Measurements from ENCODE around the gene UBE2F. TPM values are rescaled to one million over a fixed set of nuclear protein-coding genes. Genes with fewer than 3 reads are reported as not detected.
A peak's percentile ranks its signal among the peaks of the same experiment; 100 is the strongest.
"Not testable (repeated sequence)": the region's sequence is repeated elsewhere in the genome, so short reads cannot be mapped to it uniquely, and the experiment has no call there.

Gene UBE2F
- polyA plus RNA-seq, 1 donor: 44.7 TPM

GRCh38 chr2:237943395-237944094 lies 23.3 kb upstream of the UBE2F start:
- H3K4me1 ChIP-seq (ENCODE audit: control insufficient read depth, insufficient read depth, low read length): no peaks in the 10 kb centered on the region
- H3K9me3 ChIP-seq (ENCODE audit: control insufficient read depth, low read depth, low read length): peaks cover 16% of the 10 kb centered on the region
- H3K27ac ChIP-seq (ENCODE audit: low read length): no peak overlapping the region
- no peaks in the 10 kb centered on the region for H3K36me3 ChIP-seq (ENCODE audit: control insufficient read depth, insufficient read depth, low read length)
- no peak for DNase-seq
- WGBS (ENCODE audit: insufficient coverage, low lambda C conversion rate): no CpG with 5 or more reads among the region's 7 CpGs
- no peak overlapping the region for H3K4me3 ChIP-seq (ENCODE audit: low read length)
- no peaks in the 10 kb centered on the region for H3K27me3 ChIP-seq (ENCODE audit: control insufficient read depth, insufficient read depth, low read length)

- WGBS (ENCODE audit: insufficient coverage, low lambda C conversion rate): no CpG with 5 or more reads among the region's 4 CpGs
- DNase-seq: no peak
Observed at GRCh38 chr2:237944302-237944701, 22.5 kb upstream of the UBE2F start.

GRCh38 chr2:237946423-237946822 lies 20.4 kb upstream of the UBE2F start:
- no peak for DNase-seq
- H3K4me3 ChIP-seq (ENCODE audit: low read length): no peak overlapping the region
- no CpG with 5 or more reads among the region's 1 CpG for WGBS (ENCODE audit: insufficient coverage, low lambda C conversion rate)
- no peaks in the 10 kb centered on the region for H3K4me1 ChIP-seq (ENCODE audit: control insufficient read depth, insufficient read depth, low read length)
- peaks cover 16% of the 10 kb centered on the region for H3K9me3 ChIP-seq (ENCODE audit: control insufficient read depth, low read depth, low read length)
- no peaks in the 10 kb centered on the region for H3K36me3 ChIP-seq (ENCODE audit: control insufficient read depth, insufficient read depth, low read length)
- no peak overlapping the region for H3K27ac ChIP-seq (ENCODE audit: low read length)
- no peaks in the 10 kb centered on the region for H3K27me3 ChIP-seq (ENCODE audit: control insufficient read depth, insufficient read depth, low read length)

More at GRCh38 chr2:237944302-237944701, 22.5 kb upstream of the UBE2F start:
- H3K27ac ChIP-seq (ENCODE audit: low read length): no peak overlapping the region
- no peak overlapping the region for H3K4me3 ChIP-seq (ENCODE audit: low read length)
- no peaks in the 10 kb centered on the region for H3K27me3 ChIP-seq (ENCODE audit: control insufficient read depth, insufficient read depth, low read length)
- peaks cover 16% of the 10 kb centered on the region for H3K9me3 ChIP-seq (ENCODE audit: control insufficient read depth, low read depth, low read length)
- no peaks in the 10 kb centered on the region for H3K36me3 ChIP-seq (ENCODE audit: control insufficient read depth, insufficient read depth, low read length)
- no peaks in the 10 kb centered on the region for H3K4me1 ChIP-seq (ENCODE audit: control insufficient read depth, insufficient read depth, low read length)

GRCh38 chr2:237951354-237951753 lies 15.5 kb upstream of the UBE2F start:
- H3K36me3 ChIP-seq (ENCODE audit: control insufficient read depth, insufficient read depth, low read length); H3K4me1 ChIP-seq (ENCODE audit: control insufficient read depth, insufficient read depth, low read length); H3K4me3 ChIP-seq (ENCODE audit: low read length); DNase-seq; H3K9me3 ChIP-seq (ENCODE audit: control insufficient read depth, low read depth, low read length); H3K27ac ChIP-seq (ENCODE audit: low read length): not testable (repeated sequence)
- peaks cover 17% of the 10 kb centered on the region for H3K27me3 ChIP-seq (ENCODE audit: control insufficient read depth, insufficient read depth, low read length)
- WGBS (ENCODE audit: insufficient coverage, low lambda C conversion rate): 93% methylated on average over 2 of the region's 4 CpGs

GRCh38 chr2:237951878-237952277 lies 14.9 kb upstream of the UBE2F start:
- Histone ChIP-seq H3K4me1 (ENCODE audit: control insufficient read depth, insufficient read depth, low read length) (peaks cover 5% of the 10 kb centered on the region), H3K9me3 (ENCODE audit: control insufficient read depth, low read depth, low read length) (peaks cover 5% of the 10 kb centered on the region), H3K27me3 (ENCODE audit: control insufficient read depth, insufficient read depth, low read length) (peaks cover 17% of the 10 kb centered on the region), H3K27ac (ENCODE audit: low read length) (no peak overlapping the region), H3K4me3 (ENCODE audit: low read length) (no peak overlapping the region), H3K36me3 (ENCODE audit: control insufficient read depth, insufficient read depth, low read length) (no peaks in the 10 kb centered on the region)
- DNase-seq: no peak
- WGBS (ENCODE audit: insufficient coverage, low lambda C conversion rate): 40% methylated on average over 1 of the region's 3 CpGs

GRCh38 chr2:237952851-237953250 lies 14.0 kb upstream of the UBE2F start:
- WGBS (ENCODE audit: insufficient coverage, low lambda C conversion rate): no CpG with 5 or more reads among the region's 2 CpGs
- Histone ChIP-seq H3K4me3 (ENCODE audit: low read length) (no peak overlapping the region), H3K27ac (ENCODE audit: low read length) (no peak overlapping the region), H3K36me3 (ENCODE audit: control insufficient read depth, insufficient read depth, low read length) (no peaks in the 10 kb centered on the region), H3K4me1 (ENCODE audit: control insufficient read depth, insufficient read depth, low read length) (peaks cover 5% of the 10 kb centered on the region), H3K27me3 (ENCODE audit: control insufficient read depth, insufficient read depth, low read length) (peaks cover 17% of the 10 kb centered on the region), H3K9me3 (ENCODE audit: control insufficient read depth, low read depth, low read length) (peaks cover 5% of the 10 kb centered on the region)
- no peak for DNase-seq

- DNase-seq: peak; percentile 70 to 86
- Histone ChIP-seq H3K9me3 (ENCODE audit: control insufficient read depth, low read depth, low read length) (peaks cover 5% of the 10 kb centered on the region), H3K4me3 (ENCODE audit: low read length) (peak overlapping the region; percentile 48), H3K36me3 (ENCODE audit: control insufficient read depth, insufficient read depth, low read length) (no peaks in the 10 kb centered on the region), H3K4me1 (ENCODE audit: control insufficient read depth, insufficient read depth, low read length) (peaks cover 5% of the 10 kb centered on the region), H3K27ac (ENCODE audit: low read length) (no peak overlapping the region), H3K27me3 (ENCODE audit: control insufficient read depth, insufficient read depth, low read length) (peaks cover 17% of the 10 kb centered on the region)
- WGBS (ENCODE audit: insufficient coverage, low lambda C conversion rate): no CpG with 5 or more reads among the region's 64 CpGs
Observed at GRCh38 chr2:237955640-237956401, 11.0 kb upstream of the UBE2F start.

- Histone ChIP-seq H3K9me3 (ENCODE audit: control insufficient read depth, low read depth, low read length) (peaks cover 5% of the 10 kb centered on the region), H3K36me3 (ENCODE audit: control insufficient read depth, insufficient read depth, low read length) (no peaks in the 10 kb centered on the region), H3K4me1 (ENCODE audit: control insufficient read depth, insufficient read depth, low read length) (peaks cover 5% of the 10 kb centered on the region), H3K27me3 (ENCODE audit: control insufficient read depth, insufficient read depth, low read length) (peaks cover 17% of the 10 kb centered on the region), H3K27ac (ENCODE audit: low read length) (no peak overlapping the region), H3K4me3 (ENCODE audit: low read length) (peak overlapping the region; percentile 48)
- no peak for DNase-seq
- WGBS (ENCODE audit: insufficient coverage, low lambda C conversion rate): no CpG with 5 or more reads among the region's 23 CpGs
Observed at GRCh38 chr2:237956402-237956736, 10.4 kb upstream of the UBE2F start.

GRCh38 chr2:237961637-237962036 lies 5.2 kb upstream of the UBE2F start:
- Histone ChIP-seq H3K4me3 (ENCODE audit: low read length) (no peak overlapping the region), H3K27me3 (ENCODE audit: control insufficient read depth, insufficient read depth, low read length) (no peaks in the 10 kb centered on the region), H3K27ac (ENCODE audit: low read length) (no peak overlapping the region), H3K4me1 (ENCODE audit: control insufficient read depth, insufficient read depth, low read length) (peaks cover 13% of the 10 kb centered on the region), H3K9me3 (ENCODE audit: control insufficient read depth, low read depth, low read length) (peaks cover 13% of the 10 kb centered on the region), H3K36me3 (ENCODE audit: control insufficient read depth, insufficient read depth, low read length) (no peaks in the 10 kb centered on the region)
- no peak for DNase-seq
- no CpG with 5 or more reads among the region's 5 CpGs for WGBS (ENCODE audit: insufficient coverage, low lambda C conversion rate)

GRCh38 chr2:237962432-237963084 lies 4.3 kb upstream of the UBE2F start:
- Histone ChIP-seq H3K36me3 (ENCODE audit: control insufficient read depth, insufficient read depth, low read length) (no peaks in the 10 kb centered on the region), H3K9me3 (ENCODE audit: control insufficient read depth, low read depth, low read length) (peaks cover 13% of the 10 kb centered on the region), H3K4me1 (ENCODE audit: control insufficient read depth, insufficient read depth, low read length) (peaks cover 13% of the 10 kb centered on the region), H3K27ac (ENCODE audit: low read length) (no peak overlapping the region), H3K4me3 (ENCODE audit: low read length) (no peak overlapping the region), H3K27me3 (ENCODE audit: control insufficient read depth, insufficient read depth, low read length) (no peaks in the 10 kb centered on the region)
- DNase-seq: no peak
- WGBS (ENCODE audit: insufficient coverage, low lambda C conversion rate): no CpG with 5 or more reads among the region's 5 CpGs
